Pancreas (tissue), 10 donors: ENCODE data around the gene MTA1. TPM values are rescaled to one million over a fixed set of nuclear protein-coding genes. Genes with fewer than 3 reads are reported as not detected.

Source experiments
- ATAC-seq, 4 donors: fragments of 200-7000 bp; cut with Tn5 transposase; one replicate each; pipeline versions ENCODE4 v1.8.0 to v1.9.1; 2020; ENCODE audit warnings: mild to moderate bottlenecking in 4 of 4, moderate library complexity in 4 of 4
- DNase-seq, 6 donors: peaks; one replicate each; pipeline ENCODE4 v3.0.0-alpha.2; 2020
- FAIRE-seq: peaks from 2 replicates; lab custom pipeline; 2012; peaks lifted over from hg19 to GRCh38; lab: Jason Lieb, UNC
- H3K27ac ChIP-seq, 4 donors: fragments of 200-600 bp; sonication (generic); 1 replicate in 3 of 4; 2 replicates in 1 of 4; pipeline versions ENCODE4 v1.5.0 to v1.8.0; 2020
- H3K27me3 ChIP-seq, 4 donors: fragments of 200-600 bp; one replicate each; pipeline ENCODE4 v1.8.0; 2021
- H3K36me3 ChIP-seq, 3 donors: fragments of 200-600 bp; sonication (generic) in 1 of 3; one replicate each; pipeline versions ENCODE4 v1.5.0 to v1.8.0; 2020 to 2021
- H3K4me1 ChIP-seq, 3 donors: fragments of 200-600 bp; one replicate each; pipeline ENCODE4 v1.8.0; 2021
- H3K4me3 ChIP-seq, 4 donors: fragments of 200-600 bp; sonication (generic) in 2 of 4; one replicate each; pipeline versions ENCODE4 v1.5.0 to v1.8.0; 2020 to 2021
- H3K9me3 ChIP-seq, 4 donors: fragments of 200-600 bp; one replicate each; pipeline ENCODE4 v1.8.0; 2021
- CTCF ChIP-seq, 4 donors: fragments of 200-600 bp; sonication (generic) in 3 of 4; IDR thresholded peaks; one replicate each; pipeline versions ENCODE4 v1.5.0 to v1.8.0; 2021; ENCODE audit warnings: antibody characterized with exemption in 4 of 4
- WGBS, 2 donors: extraction: QIAGEN DNeasy Blood & Tissue Kit; methylation state at CpG; one replicate each; pipeline ENCODE4 v1.1.7; 2013; 5-methylcytosine and 5-hydroxymethylcytosine counted together
- intact Hi-C, 3 donors: fragments of 100-400 bp; cut with DNase I; formaldehyde crosslinking; loops; one replicate each; pipeline versions ENCODE4 v1.11.1 to v1.14.2; 2022
- polyA plus RNA-seq, 2 donors: library from polyadenylated mRNA; stranded (reverse); fragments of 200-250 nt; gene quantifications; one replicate each; pipeline ENCODE4 v1.2.3, GENCODE V29; 2013
- total RNA-seq, 6 donors: library from RNA; stranded (reverse); fragmentation: NEBNext Ultra II Directional in 4 of 6; extraction: Animal tissue kit (Norgen Biotek cat#: 25700) in 4 of 6; gene quantifications; one replicate each; pipeline versions ENCODE4 v1.2.1 to v1.2.4, GENCODE V29; 2021 to 2023
- donor health status: healthy with polysubstance abuse.
- donor health status: DM: no; HTN: no; CAD: no; lungs with moderate emphysema.
- donor health status: DM: no; HTN: no; CAD: no.
- donor health status: control.
- donor health status: control.
- donor health status: Bipolar disorder and iron deficiency.
- donor health status: DM: yes; HTN: yes; CAD: no.
- donor health status: DM: no; HTN: no; CAD: no.
- donor health status: DM: no; HTN: no; CAD: no.
- donor health status: DM: yes; HTN: yes; CAD: no.

MTA1 gene
- total and polyA plus RNA-seq, 8 donors = 34.8 to 138 (median 53.2) TPM

GRCh38 chr14:105471297-105471821 is 51.7 kb downstream of the MTA1 start:
- no peaks in the 10 kb centered on the region for H3K27me3 ChIP-seq
- WGBS, 2 donors = 59 to 62% methylated on average over 18 to 19 of the region's 19 CpGs
- H3K4me3 ChIP-seq = no peak overlapping the region
- peaks cover 0 to 8% (median 0%) of the 10 kb centered on the region in 3 donors for H3K36me3 ChIP-seq
- no peak for TF ChIP-seq CTCF (IDR thresholded peaks at IDR 0.05)
- no peaks in the 10 kb centered on the region for H3K9me3 ChIP-seq
- FAIRE-seq = no peak
- DNase-seq = peak in 2 of 6 donors; percentile 17 to 45
- peak overlapping the region in 2 of 4 donors; percentile 13 to 76 for H3K27ac ChIP-seq
- H3K4me1 ChIP-seq = peaks cover 3 to 23% (median 16%) of the 10 kb centered on the region in 3 donors
- no peak for ATAC-seq
- intact Hi-C loops = no loop called here

- Histone ChIP-seq H3K4me1 (peaks cover 9 to 29% (median 16%) of the 10 kb centered on the region in 3 donors), H3K27ac (peak overlapping the region; percentile 59 to 76 (median 66)), H3K4me3 (no peak overlapping the region), H3K9me3 (no peaks in the 10 kb centered on the region), H3K27me3 (no peaks in the 10 kb centered on the region), H3K36me3 (peaks cover 0 to 5% (median 0%) of the 10 kb centered on the region in 3 donors)
- no peak for DNase-seq
- no peak for TF ChIP-seq CTCF (IDR thresholded peaks at IDR 0.05)
- no peak for FAIRE-seq
- ATAC-seq = no peak
- 67 to 72% methylated on average over 8 of the region's 8 CpGs for WGBS, 2 donors
- intact Hi-C loops = no loop called here
These were observed 52.3 kb downstream of the MTA1 start for GRCh38 chr14:105471823-105472485.

GRCh38 chr14:105472486-105472991 is 52.9 kb downstream of the MTA1 start:
- peak overlapping the region; percentile 59 to 76 (median 66) for H3K27ac ChIP-seq
- no peak overlapping the region for H3K4me3 ChIP-seq
- FAIRE-seq (no peak), ATAC-seq (peak; percentile 2 to 14 (median 8)), DNase-seq (peak in 2 of 6 donors; percentile 65 to 76)
- WGBS, 2 donors = 32 to 36% methylated on average over 12 of the region's 12 CpGs
- TF ChIP-seq CTCF (IDR thresholded peaks at IDR 0.05) = no peak
- no peaks in the 10 kb centered on the region for H3K27me3 ChIP-seq
- intact Hi-C loops = no loop called here
- no peaks in the 10 kb centered on the region for H3K9me3 ChIP-seq
- peaks cover 12 to 32% (median 16%) of the 10 kb centered on the region in 3 donors for H3K4me1 ChIP-seq
- no peaks in the 10 kb centered on the region for H3K36me3 ChIP-seq

GRCh38 chr14:105473033-105473676 is 53.5 kb downstream of the MTA1 start:
- no peak for TF ChIP-seq CTCF (IDR thresholded peaks at IDR 0.05)
- 17 to 31% methylated on average over 3 to 7 of the region's 7 CpGs for WGBS, 2 donors
- peak in 2 of 6 donors; percentile 54 to 76 for DNase-seq

More at GRCh38 chr14:105473033-105473676, 53.5 kb downstream of the MTA1 start:
- intact Hi-C loops = no loop called here
- no peak for FAIRE-seq
- Histone ChIP-seq H3K9me3 (no peaks in the 10 kb centered on the region), H3K4me3 (peak overlapping the region in 2 of 4 donors; percentile 62 to 65), H3K27ac (peak overlapping the region; percentile 59 to 76 (median 66)), H3K36me3 (no peaks in the 10 kb centered on the region), H3K27me3 (no peaks in the 10 kb centered on the region), H3K4me1 (peaks cover 12 to 32% (median 16%) of the 10 kb centered on the region in 3 donors)
- peak in 1 of 4 donors; percentile 0 for ATAC-seq
